ENCODE measurements around the gene C1QBP. TPM values are rescaled to one million over a fixed set of nuclear protein-coding genes. Genes with fewer than 3 reads are reported as not detected.
"Not testable (repeated sequence)": the region's sequence is repeated elsewhere in the genome, so short reads cannot be mapped to it uniquely, and the experiment has no call there.

The C1QBP gene
- total RNA-seq, 2 donors from 2014 or later: 140 to 146 TPM

DNA sequence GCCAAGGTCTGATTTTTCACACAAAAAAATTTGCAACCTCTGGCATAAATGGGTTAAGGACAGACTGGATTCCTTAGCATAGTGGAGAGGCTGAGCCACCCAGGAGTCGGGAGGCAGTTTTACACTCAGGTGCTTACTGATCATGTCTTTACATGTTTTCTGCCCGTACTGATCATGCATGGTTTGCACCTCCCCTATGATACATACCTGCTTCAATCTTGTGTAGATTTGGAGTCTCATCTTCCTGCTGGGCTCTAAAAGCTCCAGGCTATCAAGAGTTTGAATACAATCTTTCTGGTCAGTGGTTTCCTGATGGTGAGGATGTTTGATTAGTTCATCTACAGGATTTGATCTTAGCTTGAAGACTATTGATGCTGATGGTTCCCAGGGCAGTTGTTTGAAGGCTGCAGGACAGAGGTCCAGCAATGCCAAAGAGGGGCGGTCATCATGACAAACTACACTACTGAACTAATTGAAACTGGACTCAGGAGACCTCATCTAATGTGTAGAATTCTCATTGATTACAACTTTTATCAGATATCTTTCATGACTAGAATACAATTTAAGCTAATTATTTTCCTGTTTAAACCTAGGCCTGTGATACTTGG lies 6.9 kb downstream of the C1QBP start:
- TF ChIP-seq POLR2AphosphoS5 (IDR thresholded peaks at IDR 0.05) (no peak), POLR2A (IDR thresholded peaks at IDR 0.05) (no peak)
- TF ChIP-seq, protein P1, sequence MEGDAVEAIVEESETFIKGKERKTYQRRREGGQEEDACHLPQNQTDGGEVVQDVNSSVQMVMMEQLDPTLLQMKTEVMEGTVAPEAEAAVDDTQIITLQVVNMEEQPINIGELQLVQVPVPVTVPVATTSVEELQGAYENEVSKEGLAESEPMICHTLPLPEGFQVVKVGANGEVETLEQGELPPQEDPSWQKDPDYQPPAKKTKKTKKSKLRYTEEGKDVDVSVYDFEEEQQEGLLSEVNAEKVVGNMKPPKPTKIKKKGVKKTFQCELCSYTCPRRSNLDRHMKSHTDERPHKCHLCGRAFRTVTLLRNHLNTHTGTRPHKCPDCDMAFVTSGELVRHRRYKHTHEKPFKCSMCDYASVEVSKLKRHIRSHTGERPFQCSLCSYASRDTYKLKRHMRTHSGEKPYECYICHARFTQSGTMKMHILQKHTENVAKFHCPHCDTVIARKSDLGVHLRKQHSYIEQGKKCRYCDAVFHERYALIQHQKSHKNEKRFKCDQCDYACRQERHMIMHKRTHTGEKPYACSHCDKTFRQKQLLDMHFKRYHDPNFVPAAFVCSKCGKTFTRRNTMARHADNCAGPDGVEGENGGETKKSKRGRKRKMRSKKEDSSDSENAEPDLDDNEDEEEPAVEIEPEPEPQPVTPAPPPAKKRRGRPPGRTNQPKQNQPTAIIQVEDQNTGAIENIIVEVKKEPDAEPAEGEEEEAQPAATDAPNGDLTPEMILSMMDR (IDR thresholded peaks at IDR 0.05): no peak
- no peaks in the 10 kb centered on the region for H3K4me1 ChIP-seq (replicated peaks)
- no peaks in the 10 kb centered on the region for H3K27me3 ChIP-seq (replicated peaks; ENCODE audit: insufficient read depth)
- H3K36me3 ChIP-seq: peaks cover 6 to 8% of the 10 kb centered on the region in 2 donors
- 54% methylated on average over 3 of the region's 3 CpGs for WGBS
- H3K4me3 ChIP-seq: no peak overlapping the region
- H3K27ac ChIP-seq: no peak overlapping the region
- DNase-seq (ENCODE audit: low spot score): no peak
- H3K9me3 ChIP-seq: no peaks in the 10 kb centered on the region
- intact Hi-C loops (cut with DNase I): no loop called here

DNA sequence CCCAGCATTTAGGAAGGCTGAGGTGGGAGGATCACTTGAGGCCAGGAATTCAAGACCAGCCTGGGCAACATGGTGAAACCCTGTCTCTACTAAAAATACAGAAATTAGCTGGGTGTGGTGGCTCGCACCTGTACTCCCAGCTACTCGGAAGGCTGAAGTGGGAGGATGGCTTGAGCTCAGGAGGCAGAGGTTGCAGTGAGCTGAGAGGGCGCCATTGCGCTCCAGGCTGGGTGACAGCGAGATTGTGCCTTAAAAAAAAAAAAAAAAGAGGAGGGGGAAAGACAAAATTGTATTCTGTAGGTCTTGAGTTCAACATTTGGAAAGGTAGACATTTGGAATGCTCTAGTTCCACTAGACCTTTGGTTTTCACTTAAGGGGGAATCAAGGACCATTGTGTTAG lies 7.7 kb downstream of the C1QBP start:
- H3K4me1 ChIP-seq (replicated peaks); intact Hi-C loops (cut with DNase I); H3K27me3 ChIP-seq (replicated peaks; ENCODE audit: insufficient read depth); DNase-seq (ENCODE audit: low spot score); H3K27ac ChIP-seq; H3K9me3 ChIP-seq; H3K4me3 ChIP-seq; H3K36me3 ChIP-seq: not testable (repeated sequence)
- 76% methylated on average over 5 of the region's 5 CpGs for WGBS

DNA sequence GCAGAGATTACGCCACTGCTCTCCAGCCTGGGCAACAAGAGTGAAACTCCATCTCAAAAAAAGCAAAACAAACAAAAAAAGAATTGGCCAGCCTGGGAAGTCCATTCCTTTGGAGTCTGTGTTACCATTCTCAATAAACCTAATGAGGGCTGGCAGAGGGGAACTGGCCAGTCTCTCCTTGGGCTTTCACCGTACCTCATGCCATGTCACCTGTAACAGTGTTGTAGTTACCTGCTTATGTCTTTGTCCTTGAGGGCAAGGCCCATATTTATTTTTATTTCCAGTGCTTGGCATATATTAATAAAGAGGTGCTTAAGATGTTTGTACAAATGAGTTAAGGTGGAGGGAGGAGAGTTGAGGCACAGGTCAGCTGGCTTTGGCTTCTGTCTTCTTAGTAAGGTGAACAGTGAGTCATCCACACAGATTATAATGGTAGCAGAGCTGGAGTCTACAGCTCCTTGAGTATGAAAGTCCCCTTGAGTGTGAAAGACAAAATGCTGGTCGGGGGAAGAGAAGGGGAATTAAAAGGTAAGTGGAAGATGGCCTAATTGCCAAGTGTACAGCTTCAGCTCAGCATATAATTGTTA lies 8.4 kb downstream of the C1QBP start:
- Histone ChIP-seq H3K4me1 (replicated peaks) (no peaks in the 10 kb centered on the region), H3K4me3 (no peak overlapping the region), H3K27me3 (replicated peaks; ENCODE audit: insufficient read depth) (no peaks in the 10 kb centered on the region), H3K27ac (no peak overlapping the region), H3K36me3 (peaks cover 8 to 9% of the 10 kb centered on the region in 2 donors), H3K9me3 (no peaks in the 10 kb centered on the region)
- 96% methylated on average over 3 of the region's 3 CpGs for WGBS
- TF ChIP-seq POLR2AphosphoS5 (IDR thresholded peaks at IDR 0.05) (no peak), POLR2A (IDR thresholded peaks at IDR 0.05) (no peak)
- TF ChIP-seq, protein P1 (IDR thresholded peaks at IDR 0.05): no peak
- intact Hi-C loops (cut with DNase I): no loop called here
- DNase-seq (ENCODE audit: low spot score): no peak

DNA sequence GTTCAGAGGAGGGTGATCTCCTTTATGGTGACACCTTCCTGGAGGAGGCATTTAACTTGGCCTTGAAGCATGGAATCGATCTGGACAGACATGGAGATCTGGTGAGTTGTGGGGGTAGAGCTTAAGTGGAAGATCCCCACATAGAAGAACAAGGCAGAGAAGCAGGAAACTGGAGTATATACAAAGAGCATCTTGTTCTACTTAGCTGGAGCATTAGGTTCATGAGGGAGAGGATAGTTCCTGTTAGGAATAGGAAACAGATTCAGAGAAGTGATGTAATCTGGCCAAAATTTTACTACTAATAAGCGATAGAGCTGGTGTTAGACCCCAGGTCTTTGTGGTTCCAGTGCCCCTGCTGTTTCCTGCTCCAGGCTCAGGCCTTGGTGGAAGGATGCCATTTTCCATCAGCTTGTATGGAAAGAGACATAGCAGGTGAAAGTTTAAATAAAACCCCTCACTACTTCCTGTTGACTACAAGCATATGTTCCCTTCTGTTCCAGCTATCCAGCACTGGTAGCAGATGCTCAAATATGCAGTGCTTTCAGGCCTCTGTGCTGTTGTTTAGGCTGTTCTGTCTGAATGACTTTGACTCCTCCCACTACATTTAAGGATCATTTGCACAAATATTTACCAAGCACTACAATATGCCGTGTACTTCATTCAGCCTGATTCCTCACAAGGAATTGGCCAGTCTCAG lies 9.6 kb downstream of the C1QBP start:
- H3K27me3 ChIP-seq (replicated peaks; ENCODE audit: insufficient read depth): no peaks in the 10 kb centered on the region
- WGBS: 74% methylated on average over 3 of the region's 3 CpGs

DNA sequence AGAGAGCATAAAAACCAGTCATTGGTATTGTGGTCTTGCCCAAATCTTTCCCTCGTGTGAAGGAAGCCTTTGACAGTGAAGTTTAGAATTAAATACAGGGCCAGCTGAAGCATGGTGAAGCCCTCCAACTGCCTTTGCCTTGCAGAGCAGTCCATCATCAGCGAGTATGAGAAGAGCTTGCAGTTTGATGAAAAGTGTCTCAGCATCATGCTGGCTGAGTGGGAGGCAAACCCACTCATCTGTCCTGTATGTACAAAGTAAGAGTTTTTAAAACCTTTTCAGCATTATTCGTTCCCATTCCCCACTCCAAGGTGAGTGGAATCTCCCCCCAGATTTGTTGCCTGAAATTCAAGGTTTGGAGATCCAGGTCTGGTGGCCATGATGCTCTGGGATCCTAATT lies 13.1 kb downstream of the C1QBP start:
- no peaks in the 10 kb centered on the region for H3K9me3 ChIP-seq
- H3K27ac ChIP-seq: no peak overlapping the region
- intact Hi-C loops (cut with DNase I): no loop called here
- H3K4me1 ChIP-seq (replicated peaks): no peaks in the 10 kb centered on the region
- H3K36me3 ChIP-seq: peaks cover 6 to 12% of the 10 kb centered on the region in 2 donors
- TF ChIP-seq, protein P1 (IDR thresholded peaks at IDR 0.05): no peak
- TF ChIP-seq POLR2A (IDR thresholded peaks at IDR 0.05): no peak
- TF ChIP-seq POLR2AphosphoS5 (IDR thresholded peaks at IDR 0.05): no peak
- no peak overlapping the region for H3K4me3 ChIP-seq
- no peak for DNase-seq (ENCODE audit: low spot score)
- H3K27me3 ChIP-seq (replicated peaks; ENCODE audit: insufficient read depth): no peaks in the 10 kb centered on the region
- WGBS: 78% methylated on average over 3 of the region's 3 CpGs

More for the DNA sequence above, 9.6 kb downstream of the C1QBP start:
- H3K27ac ChIP-seq: no peak overlapping the region
- no peak for DNase-seq (ENCODE audit: low spot score)
- TF ChIP-seq, protein P1 (IDR thresholded peaks at IDR 0.05): no peak
- TF ChIP-seq POLR2AphosphoS5 (IDR thresholded peaks at IDR 0.05) (no peak), POLR2A (IDR thresholded peaks at IDR 0.05) (no peak)
- H3K4me3 ChIP-seq: no peak overlapping the region
- no peaks in the 10 kb centered on the region for H3K9me3 ChIP-seq
- peaks cover 8 to 12% of the 10 kb centered on the region in 2 donors for H3K36me3 ChIP-seq
- H3K4me1 ChIP-seq (replicated peaks): no peaks in the 10 kb centered on the region
- intact Hi-C loops (cut with DNase I): no loop called here
